Measurements from ENCODE around the gene ZNF770. TPM values are rescaled to one million over a fixed set of nuclear protein-coding genes. Genes with fewer than 3 reads are reported as not detected.

Gene ZNF770
- total RNA-seq, 2 donors from 2014 or later = 52.3 to 86.1 TPM

GRCh38 chr15:35020974-35021373 lies 32.9 kb upstream of the ZNF770 start:
- 93 to 100% methylated on average over 3 to 6 of the region's 6 CpGs for WGBS, 2 experiments (ENCODE audit: insufficient coverage in 1 of 2, insufficient read length in 1 of 2)
- no peak overlapping the region for H3K27ac ChIP-seq (ENCODE audit: low read depth, low read length)
- H3K27me3 ChIP-seq (ENCODE audit: control insufficient read depth, insufficient read depth, low read length, poor library complexity, severe bottlenecking) = no peaks in the 10 kb centered on the region

GRCh38 chr15:35019404-35020327 lies 31.6 kb upstream of the ZNF770 start:
- Histone ChIP-seq H3K27ac (ENCODE audit: low read depth, low read length) (no peak overlapping the region), H3K9ac (ENCODE audit: extremely low read depth, low read length, poor library complexity, severe bottlenecking) (no peak overlapping the region), H3K27me3 (ENCODE audit: control insufficient read depth, insufficient read depth, low read length, poor library complexity, severe bottlenecking) (no peaks in the 10 kb centered on the region), H3K36me3 (ENCODE audit: control insufficient read depth, insufficient read depth, low read length) (no peaks in the 10 kb centered on the region), H3K4me3 (ENCODE audit: low read length) (no peak overlapping the region), H3K9me3 (ENCODE audit: control insufficient read depth, low read length) (no peaks in the 10 kb centered on the region), H3K4me1 (ENCODE audit: control insufficient read depth, insufficient read depth, low read length) (no peaks in the 10 kb centered on the region)
- peak; percentile 72 for DNase-seq
- H3K9me3 Mint-ChIP-seq = peaks cover 2% of the 10 kb centered on the region
- H3K36me3 Mint-ChIP-seq (ENCODE audit: low read depth) = no peaks in the 10 kb centered on the region
- no peaks in the 10 kb centered on the region for H3K27me3 Mint-ChIP-seq (ENCODE audit: insufficient read depth)
- peaks cover 5% of the 10 kb centered on the region for H3K4me1 Mint-ChIP-seq
- TF ChIP-seq CTCF (conservative IDR thresholded peaks at IDR 0.05) = no peak
- 82 to 90% methylated on average over 2 to 5 of the region's 6 CpGs for WGBS, 2 experiments (ENCODE audit: insufficient coverage in 1 of 2, insufficient read length in 1 of 2)
- peak overlapping the region; percentile 75 for H3K27ac Mint-ChIP-seq
- H3K4me3 Mint-ChIP-seq = peak overlapping the region; percentile 18

More at GRCh38 chr15:35020974-35021373, 32.9 kb upstream of the ZNF770 start:
- H3K4me3 Mint-ChIP-seq = no peak overlapping the region
- H3K36me3 Mint-ChIP-seq (ENCODE audit: low read depth) = no peaks in the 10 kb centered on the region
- TF ChIP-seq CTCF (conservative IDR thresholded peaks at IDR 0.05) = peak; percentile 27
- DNase-seq = no peak
- peaks cover 5% of the 10 kb centered on the region for H3K4me1 Mint-ChIP-seq
- H3K27ac Mint-ChIP-seq = no peak overlapping the region
- H3K27me3 Mint-ChIP-seq (ENCODE audit: insufficient read depth) = no peaks in the 10 kb centered on the region
- peaks cover 2% of the 10 kb centered on the region for H3K9me3 Mint-ChIP-seq
- Histone ChIP-seq H3K9ac (ENCODE audit: extremely low read depth, low read length, poor library complexity, severe bottlenecking) (no peak overlapping the region), H3K4me1 (ENCODE audit: control insufficient read depth, insufficient read depth, low read length) (no peaks in the 10 kb centered on the region), H3K9me3 (ENCODE audit: control insufficient read depth, low read length) (no peaks in the 10 kb centered on the region), H3K36me3 (ENCODE audit: control insufficient read depth, insufficient read depth, low read length) (no peaks in the 10 kb centered on the region), H3K4me3 (ENCODE audit: low read length) (no peak overlapping the region)

GRCh38 chr15:35014241-35014640 lies 26.2 kb upstream of the ZNF770 start:
- DNase-seq = no peak
- Mint-ChIP-seq H3K36me3 (ENCODE audit: low read depth) (no peaks in the 10 kb centered on the region), H3K27ac (no peak overlapping the region), H3K4me1 (no peaks in the 10 kb centered on the region), H3K9me3 (no peaks in the 10 kb centered on the region), H3K4me3 (no peak overlapping the region), H3K27me3 (ENCODE audit: insufficient read depth) (no peaks in the 10 kb centered on the region)
- Histone ChIP-seq H3K4me3 (ENCODE audit: low read length) (no peak overlapping the region), H3K27ac (ENCODE audit: low read depth, low read length) (peak overlapping the region; percentile 83), H3K9me3 (ENCODE audit: control insufficient read depth, low read length) (no peaks in the 10 kb centered on the region), H3K9ac (ENCODE audit: extremely low read depth, low read length, poor library complexity, severe bottlenecking) (no peak overlapping the region), H3K4me1 (ENCODE audit: control insufficient read depth, insufficient read depth, low read length) (no peaks in the 10 kb centered on the region), H3K27me3 (ENCODE audit: control insufficient read depth, insufficient read depth, low read length, poor library complexity, severe bottlenecking) (no peaks in the 10 kb centered on the region), H3K36me3 (ENCODE audit: control insufficient read depth, insufficient read depth, low read length) (no peaks in the 10 kb centered on the region)
- no peak for TF ChIP-seq CTCF (conservative IDR thresholded peaks at IDR 0.05)

Data from endodermal cell (in vitro differentiated cells).